ENCODE data around the gene LAMC2. TPM values are rescaled to one million over a fixed set of nuclear protein-coding genes. Genes with fewer than 3 reads are reported as not detected.

LAMC2 gene
- total RNA-seq, 2 experiments from 2014 or later = not detected

GRCh38 chr1:183215936-183216335 is 29.9 kb downstream of the LAMC2 start:
- POLR2A ChIA-PET = no interaction called here
- H3K4me1 Mint-ChIP-seq (ENCODE audit: low read depth) = peaks cover 21% of the 10 kb centered on the region
- H3K36me3 Mint-ChIP-seq (ENCODE audit: low read depth) = no peaks in the 10 kb centered on the region
- no peak overlapping the region for H3K4me3 Mint-ChIP-seq
- peaks cover 16% of the 10 kb centered on the region for H3K27me3 Mint-ChIP-seq (ENCODE audit: low read depth)
- CTCF ChIA-PET = no interaction called here
- DNase-seq (no peak), ATAC-seq (no peak)
- no peaks in the 10 kb centered on the region for H3K9me3 Mint-ChIP-seq (ENCODE audit: insufficient read depth)
- no peak overlapping the region for H3K27ac Mint-ChIP-seq

GRCh38 chr1:183218027-183218618 is 32.1 kb downstream of the LAMC2 start:
- Mint-ChIP-seq H3K36me3 (ENCODE audit: low read depth) (no peaks in the 10 kb centered on the region), H3K9me3 (ENCODE audit: insufficient read depth) (no peaks in the 10 kb centered on the region), H3K27me3 (ENCODE audit: low read depth) (peaks cover 6% of the 10 kb centered on the region), H3K27ac (no peak overlapping the region), H3K4me3 (no peak overlapping the region), H3K4me1 (ENCODE audit: low read depth) (peaks cover 21% of the 10 kb centered on the region)
- DNase-seq = no peak
- ChIA-PET CTCF (interaction anchor here (3.9 kb wide), 1 partner anchor 11 kb away, joined by 23 read pairs; no protein-coding TSS in a partner anchor), POLR2A (no interaction called here)
- no peak for ATAC-seq

GRCh38 chr1:183218971-183219615 is 33.0 kb downstream of the LAMC2 start:
- ATAC-seq (peak; percentile 87), DNase-seq (peak; percentile 81)
- Mint-ChIP-seq H3K4me1 (ENCODE audit: low read depth) (peaks cover 21% of the 10 kb centered on the region), H3K27me3 (ENCODE audit: low read depth) (peaks cover 4% of the 10 kb centered on the region), H3K36me3 (ENCODE audit: low read depth) (no peaks in the 10 kb centered on the region), H3K4me3 (no peak overlapping the region), H3K9me3 (ENCODE audit: insufficient read depth) (no peaks in the 10 kb centered on the region), H3K27ac (peak overlapping the region; percentile 65)
- ChIA-PET CTCF (interaction anchor here (1.0 to 3.9 kb wide), 2 partner anchors 10 to 19 kb away, joined by 3 to 23 read pairs; no protein-coding TSS in a partner anchor), POLR2A (interaction anchor here (0.7 kb wide), 1 partner anchor 8 kb away, joined by 3 read pairs; no protein-coding TSS in a partner anchor)

- H3K36me3 Mint-ChIP-seq (ENCODE audit: low read depth) = no peaks in the 10 kb centered on the region
- peaks cover 4% of the 10 kb centered on the region for H3K27me3 Mint-ChIP-seq (ENCODE audit: low read depth)
- ChIA-PET POLR2A (interaction anchor here (0.7 kb wide), 1 partner anchor 9 kb away, joined by 3 read pairs; no protein-coding TSS in a partner anchor), CTCF (interaction anchor here (1.0 to 3.9 kb wide), 2 partner anchors 9 to 18 kb away, joined by 3 to 23 read pairs; no protein-coding TSS in a partner anchor)
- H3K9me3 Mint-ChIP-seq (ENCODE audit: insufficient read depth) = no peaks in the 10 kb centered on the region
- no peak overlapping the region for H3K4me3 Mint-ChIP-seq
- DNase-seq (no peak), ATAC-seq (no peak)
- H3K27ac Mint-ChIP-seq = peak overlapping the region; percentile 65
- H3K4me1 Mint-ChIP-seq (ENCODE audit: low read depth) = peaks cover 21% of the 10 kb centered on the region
Observed at GRCh38 chr1:183219616-183220009, 33.5 kb downstream of the LAMC2 start.

- no peaks in the 10 kb centered on the region for H3K9me3 Mint-ChIP-seq (ENCODE audit: insufficient read depth)
- ATAC-seq = no peak
- ChIA-PET CTCF (interaction anchor here (0.7 kb wide), 1 partner anchor 248 kb away, joined by 3 read pairs; no protein-coding TSS in a partner anchor), POLR2A (no interaction called here)
- H3K27me3 Mint-ChIP-seq (ENCODE audit: low read depth) = no peaks in the 10 kb centered on the region
- no peak overlapping the region for H3K27ac Mint-ChIP-seq
- DNase-seq = no peak
- H3K4me3 Mint-ChIP-seq = no peak overlapping the region
- peaks cover 33% of the 10 kb centered on the region for H3K4me1 Mint-ChIP-seq (ENCODE audit: low read depth)
- no peaks in the 10 kb centered on the region for H3K36me3 Mint-ChIP-seq (ENCODE audit: low read depth)
Observed at GRCh38 chr1:183222909-183223308, 36.8 kb downstream of the LAMC2 start.

- Mint-ChIP-seq H3K4me3 (no peak overlapping the region), H3K27ac (no peak overlapping the region), H3K4me1 (ENCODE audit: low read depth) (peaks cover 29% of the 10 kb centered on the region), H3K27me3 (ENCODE audit: low read depth) (no peaks in the 10 kb centered on the region), H3K36me3 (ENCODE audit: low read depth) (no peaks in the 10 kb centered on the region), H3K9me3 (ENCODE audit: insufficient read depth) (no peaks in the 10 kb centered on the region)
- ChIA-PET CTCF (no interaction called here), POLR2A (no interaction called here)
- no peak for DNase-seq
- no peak for ATAC-seq
Observed at GRCh38 chr1:183223467-183223866, 37.4 kb downstream of the LAMC2 start.

- Mint-ChIP-seq H3K27me3 (ENCODE audit: low read depth) (no peaks in the 10 kb centered on the region), H3K27ac (no peak overlapping the region), H3K36me3 (ENCODE audit: low read depth) (no peaks in the 10 kb centered on the region), H3K4me3 (no peak overlapping the region), H3K9me3 (ENCODE audit: insufficient read depth) (no peaks in the 10 kb centered on the region), H3K4me1 (ENCODE audit: low read depth) (peaks cover 12% of the 10 kb centered on the region)
- DNase-seq = no peak
- POLR2A ChIA-PET = no interaction called here
- no peak for ATAC-seq
- CTCF ChIA-PET = no interaction called here
Observed at GRCh38 chr1:183226361-183226760, 40.3 kb downstream of the LAMC2 start.

GRCh38 chr1:183226963-183227362 is 40.9 kb downstream of the LAMC2 start:
- H3K4me1 Mint-ChIP-seq (ENCODE audit: low read depth) = peaks cover 12% of the 10 kb centered on the region
- H3K9me3 Mint-ChIP-seq (ENCODE audit: insufficient read depth) = no peaks in the 10 kb centered on the region
- ChIA-PET CTCF (interaction anchor here (0.9 to 3.5 kb wide), 6 partner anchors 8 to 264 kb away, joined by 3 to 23 read pairs (median 4); no protein-coding TSS in a partner anchor), POLR2A (no interaction called here)
- H3K36me3 Mint-ChIP-seq (ENCODE audit: low read depth) = no peaks in the 10 kb centered on the region
- no peak overlapping the region for H3K4me3 Mint-ChIP-seq
- no peak overlapping the region for H3K27ac Mint-ChIP-seq
- no peak for DNase-seq
- ATAC-seq = no peak
- H3K27me3 Mint-ChIP-seq (ENCODE audit: low read depth) = no peaks in the 10 kb centered on the region

GRCh38 chr1:183227422-183228346 is 41.6 kb downstream of the LAMC2 start:
- ATAC-seq = peak; percentile 72
- peaks cover 12% of the 10 kb centered on the region for H3K4me1 Mint-ChIP-seq (ENCODE audit: low read depth)
- no peaks in the 10 kb centered on the region for H3K27me3 Mint-ChIP-seq (ENCODE audit: low read depth)
- POLR2A ChIA-PET = no interaction called here
- H3K9me3 Mint-ChIP-seq (ENCODE audit: insufficient read depth) = no peaks in the 10 kb centered on the region
- no peak overlapping the region for H3K4me3 Mint-ChIP-seq
- CTCF ChIA-PET = interaction anchor here (0.5 to 3.5 kb wide), 16 partner anchors 9 to 316 kb away, joined by 3 to 23 read pairs (median 4); no protein-coding TSS in a partner anchor
- H3K36me3 Mint-ChIP-seq (ENCODE audit: low read depth) = no peaks in the 10 kb centered on the region
- no peak overlapping the region for H3K27ac Mint-ChIP-seq
- DNase-seq = peak; percentile 59

GRCh38 chr1:183228347-183229220 is 42.5 kb downstream of the LAMC2 start:
- Mint-ChIP-seq H3K27ac (no peak overlapping the region), H3K4me3 (no peak overlapping the region), H3K27me3 (ENCODE audit: low read depth) (no peaks in the 10 kb centered on the region), H3K4me1 (ENCODE audit: low read depth) (peaks cover 12% of the 10 kb centered on the region), H3K36me3 (ENCODE audit: low read depth) (no peaks in the 10 kb centered on the region), H3K9me3 (ENCODE audit: insufficient read depth) (no peaks in the 10 kb centered on the region)
- DNase-seq (no peak), ATAC-seq (no peak)
- ChIA-PET CTCF (interaction anchor here (0.8 to 3.5 kb wide), 13 partner anchors 9 to 317 kb away, joined by 3 to 23 read pairs (median 4); no protein-coding TSS in a partner anchor), POLR2A (no interaction called here)

- ChIA-PET CTCF (interaction anchor here (3.5 kb wide), 1 partner anchor 12 kb away, joined by 23 read pairs; no protein-coding TSS in a partner anchor), POLR2A (no interaction called here)
Observed at GRCh38 chr1:183230413-183230812, 44.3 kb downstream of the LAMC2 start.

More at GRCh38 chr1:183230413-183230812, 44.3 kb downstream of the LAMC2 start:
- no peaks in the 10 kb centered on the region for H3K36me3 Mint-ChIP-seq (ENCODE audit: low read depth)
- no peak overlapping the region for H3K27ac Mint-ChIP-seq
- H3K27me3 Mint-ChIP-seq (ENCODE audit: low read depth) = no peaks in the 10 kb centered on the region
- no peak for DNase-seq
- H3K4me3 Mint-ChIP-seq = no peak overlapping the region
- no peaks in the 10 kb centered on the region for H3K9me3 Mint-ChIP-seq (ENCODE audit: insufficient read depth)
- H3K4me1 Mint-ChIP-seq (ENCODE audit: low read depth) = peaks cover 12% of the 10 kb centered on the region
- ATAC-seq = no peak
